ENCODE data around the gene BOK.

- TF ChIP-seq CTCF (IDR thresholded peaks at IDR 0.05) (no peak), EP300 (IDR thresholded peaks at IDR 0.05) (no peak)
Observed at GRCh38 chr2:241545106-241545505, 13.4 kb upstream of the BOK start.
